GM23338 (cell line): ENCODE results near the gene STAP2. TPM values are rescaled to one million over a fixed set of nuclear protein-coding genes. Genes with fewer than 3 reads are reported as not detected.
A peak's percentile ranks its signal among the peaks of the same experiment; 100 is the strongest.

Source experiments
- ATAC-seq: fragments of 200-7000 bp; cut with Tn5 transposase; 3 replicates; pipeline ENCODE4 v1.9.1; 2020
- DNase-seq: peaks from one replicate; pipeline ENCODE4 v3.0.0-alpha.2; 2015; ENCODE audit warnings: low spot score
- H2AFZ ChIP-seq: fragments of 200-600 bp; sonication (generic); 2 replicates; pipeline ENCODE4 v1.8.0; 2016; ENCODE audit warnings: antibody characterized with exemption, mild to moderate bottlenecking, moderate library complexity
- H3F3A ChIP-seq: fragments of 200-600 bp; sonication (generic); replicated peaks from 2 replicates; pipeline ENCODE4 v1.8.0; 2017; ENCODE audit warnings: antibody characterized with exemption, mixed run types, low read depth
- H3K27ac ChIP-seq: fragments of 200-600 bp; sonication (generic); 2 replicates; pipeline ENCODE4 v1.6.1; 2016; ENCODE audit warnings: low read depth
- H3K27me3 ChIP-seq: fragments of 200-600 bp; sonication (generic); 2 replicates; pipeline ENCODE4 v1.8.0; 2016; ENCODE audit warnings: mild to moderate bottlenecking, mixed run types, moderate library complexity; ENCODE audit not compliant: insufficient read depth
- H3K36me3 ChIP-seq: fragments of 200-600 bp; sonication (generic); 2 replicates; pipeline ENCODE4 v1.8.0; 2016; ENCODE audit warnings: mild to moderate bottlenecking; ENCODE audit not compliant: insufficient read depth
- H3K4me1 ChIP-seq: fragments of 200-600 bp; sonication (generic); 2 replicates; pipeline ENCODE4 v1.8.0; 2016; ENCODE audit warnings: mild to moderate bottlenecking, moderate library complexity; ENCODE audit not compliant: insufficient read depth
- H3K4me2 ChIP-seq: fragments of 200-600 bp; sonication (generic); 2 replicates; pipeline ENCODE4 v1.7.1; 2017; ENCODE audit warnings: mixed run types
- H3K4me3 ChIP-seq: fragments of 200-600 bp; sonication (generic); 2 replicates; pipeline ENCODE4 v1.6.1; 2016; ENCODE audit warnings: mixed run types
- H3K79me2 ChIP-seq: fragments of 200-600 bp; sonication (generic); replicated peaks from 2 replicates; pipeline ENCODE4 v1.8.0; 2017; ENCODE audit warnings: mild to moderate bottlenecking; ENCODE audit not compliant: insufficient read depth
- H3K9me2 ChIP-seq: fragments of 200-600 bp; sonication (generic); 2 replicates; pipeline ENCODE4 v1.8.0; 2017; ENCODE audit not compliant: insufficient read depth
- H4K20me1 ChIP-seq: fragments of 200-600 bp; sonication (generic); replicated peaks from 2 replicates; pipeline ENCODE4 v1.8.0; 2017; ENCODE audit warnings: mild to moderate bottlenecking; ENCODE audit not compliant: insufficient read depth
- H3K27ac Mint-ChIP-seq: 2 replicates; pipeline ENCODE4 v1.8.0; 2020; ENCODE audit warnings: inconsistent platforms, mild to moderate bottlenecking, moderate library complexity, mixed read lengths
- H3K27me3 Mint-ChIP-seq: 3 replicates; pipeline ENCODE4 v1.8.0; 2022; ENCODE audit warnings: low read depth, mild to moderate bottlenecking, moderate library complexity, mixed read lengths, inconsistent platforms; ENCODE audit not compliant: insufficient read depth, poor library complexity
- H3K36me3 Mint-ChIP-seq: 3 replicates; pipeline ENCODE4 v1.8.0; 2021; ENCODE audit warnings: low read depth, mild to moderate bottlenecking, inconsistent platforms, moderate library complexity, mixed read lengths
- H3K4me1 Mint-ChIP-seq: 3 replicates; pipeline ENCODE4 v1.8.0; 2020; ENCODE audit warnings: mild to moderate bottlenecking, inconsistent platforms, mixed read lengths
- H3K4me3 Mint-ChIP-seq: 3 replicates; pipeline ENCODE4 v1.8.0; 2021; ENCODE audit warnings: moderate library complexity, mild to moderate bottlenecking, inconsistent platforms, mixed read lengths
- H3K9me3 Mint-ChIP-seq: 3 replicates; pipeline ENCODE4 v1.8.0; 2020; ENCODE audit warnings: moderate library complexity, mild to moderate bottlenecking, inconsistent platforms, mixed read lengths
- EZH2phosphoT487 ChIP-seq: fragments of 200-600 bp; sonication (generic); IDR thresholded peaks from one replicate; pipeline ENCODE4 v1.8.1; 2018; ENCODE audit warnings: antibody characterized with exemption; ENCODE audit not compliant: unreplicated experiment
- POLR2AphosphoS5 ChIP-seq: IDR thresholded peaks from 2 replicates; pipeline ENCODE4 v1.6.1; 2016; ENCODE audit warnings: antibody characterized with exemption, low read depth
- ZNF114 ChIP-seq: fragments of 250-450 bp; sonication (Bioruptor Pico); IDR thresholded peaks from 2 replicates; pipeline ENCODE4 v1.5.0; 2020; ENCODE audit warnings: mild to moderate bottlenecking, moderate library complexity
- ZNF331 ChIP-seq: fragments of 250-450 bp; sonication (Bioruptor Pico); IDR thresholded peaks from 2 replicates; pipeline ENCODE4 v1.5.0; 2020; ENCODE audit warnings: low read depth, mild to moderate bottlenecking, moderate library complexity
- ZNF462 ChIP-seq: fragments of 250-450 bp; sonication (Bioruptor Pico); IDR thresholded peaks from 2 replicates; pipeline ENCODE4 v1.5.0; 2020; ENCODE audit warnings: mild to moderate bottlenecking, moderate library complexity
- polyA plus RNA-seq: library from polyadenylated mRNA; unstranded; fragments of >200 nt; fragmentation: Nextera tagmentation; extraction: Ambion mirVana; gene quantifications from 2 replicates; pipeline ENCODE4 v1.2.1, GENCODE V29; 2016
- total RNA-seq: library from RNA; depleted of rRNA; stranded (reverse); fragments of >200 nt; shearing (Covaris generic); gene quantifications from 2 replicates; pipeline ENCODE4 v1.2.3, GENCODE V29; 2014

The STAP2 gene
- total and polyA plus RNA-seq, 2 experiments from 2014 or later: 15.1 to 20.7 TPM

DNA sequence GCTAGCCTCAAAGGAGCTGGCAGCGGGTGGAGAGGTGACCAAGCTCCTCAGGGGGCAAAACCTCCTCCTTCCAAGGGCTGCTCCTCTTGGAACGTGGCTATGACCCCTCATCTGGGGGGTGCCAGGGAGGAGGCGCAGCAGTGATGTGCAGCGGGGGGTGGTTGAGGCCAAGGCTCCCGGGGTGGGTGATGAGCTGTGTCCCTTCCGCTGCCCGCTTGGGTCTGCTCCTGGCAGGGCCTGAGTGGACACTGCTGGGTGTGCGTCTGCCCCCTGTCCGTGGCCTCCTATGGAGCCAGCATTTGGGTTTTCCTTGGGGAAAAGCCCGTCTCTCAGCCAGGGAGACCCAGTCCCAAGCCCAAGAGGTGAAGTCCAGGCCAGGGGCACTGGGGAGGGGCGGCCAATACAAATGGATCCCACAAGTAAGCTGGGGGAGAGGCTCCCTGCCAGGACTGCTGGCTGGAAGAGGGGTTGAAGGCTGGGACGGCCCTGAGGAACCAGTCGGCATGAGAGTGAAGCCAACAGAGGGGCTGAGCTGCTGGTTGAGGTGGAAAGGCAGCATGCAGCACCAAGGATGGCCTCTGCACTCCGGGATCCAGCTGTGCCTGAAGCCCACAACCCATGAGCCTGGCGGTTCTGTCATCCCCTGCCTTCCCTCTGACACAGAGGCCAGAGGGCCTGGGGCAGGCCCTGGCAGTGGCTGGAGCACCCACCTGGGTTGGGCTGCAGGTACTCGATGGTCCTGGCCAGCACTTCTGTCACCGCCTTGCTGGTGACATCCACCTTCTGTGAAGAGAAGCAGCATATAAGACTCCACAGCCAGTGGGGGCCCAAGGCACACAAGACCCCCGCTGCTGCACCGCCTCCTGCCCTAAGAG lies 27.4 kb upstream of the STAP2 start (continued):
- TF ChIP-seq ZNF462 (CRISPR knock-in tag) (no peak), ZNF114 (no peak), EZH2phosphoT487 (no peak)

GRCh38 chr19:4365341-4365740 lies 26.7 kb upstream of the STAP2 start:
- peaks cover 37% of the 10 kb centered on the region for H3K27me3 Mint-ChIP-seq
- no peak overlapping the region for H3K4me3 Mint-ChIP-seq
- no peak overlapping the region for H3K4me3 ChIP-seq
- H4K20me1 ChIP-seq: peaks cover 11% of the 10 kb centered on the region; the same call in 1 of the 2 replicates
- no peaks in the 10 kb centered on the region for H3K27me3 ChIP-seq
- H3K79me2 ChIP-seq: peaks cover 11% of the 10 kb centered on the region; the same call in 1 of the 2 replicates
- H3K9me2 ChIP-seq: no peaks in the 10 kb centered on the region
- peaks cover 10% of the 10 kb centered on the region for H3K4me1 ChIP-seq
- H3K36me3 ChIP-seq: no peaks in the 10 kb centered on the region
- DNase-seq (no peak), ATAC-seq (no peak)
- H3K36me3 Mint-ChIP-seq: peaks cover 15% of the 10 kb centered on the region
- H3K9me3 Mint-ChIP-seq: no peaks in the 10 kb centered on the region
- H3F3A ChIP-seq: peaks cover 22% of the 10 kb centered on the region
- H2AFZ ChIP-seq: no peak overlapping the region
- no peak overlapping the region for H3K4me2 ChIP-seq
- no peak overlapping the region for H3K27ac ChIP-seq
- H3K4me1 Mint-ChIP-seq: peaks cover 22% of the 10 kb centered on the region
- TF ChIP-seq ZNF331 (CRISPR knock-in tag) (no peak), POLR2AphosphoS5 (0 out of 2 replicates have a peak, but pooled peaks have one; percentile 25)
- H3K27ac Mint-ChIP-seq: no peak overlapping the region
